ENCODE data around the gene VAMP3. TPM values are rescaled to one million over a fixed set of nuclear protein-coding genes. Genes with fewer than 3 reads are reported as not detected.

VAMP3 gene
- total and polyA plus RNA-seq, 2 experiments from 2014 or later, result 82.5 to 109 TPM

GRCh38 chr1:7751174-7751573, 19.9 kb upstream of the VAMP3 start:
- 90% methylated on average over 11 of the region's 11 CpGs for WGBS (ENCODE audit: low lambda C conversion rate, missing lambda C conversion rate)
- TF ChIP-seq EZH2phosphoT487 (IDR thresholded peaks at IDR 0.05; ENCODE audit: low read depth, severe bottlenecking, unreplicated experiment) (no peak), EZH2 (IDR thresholded peaks at IDR 0.05; ENCODE audit: borderline replicate concordance) (no peak), CTCF (IDR thresholded peaks at IDR 0.05; ENCODE audit: poor library complexity) (no peak)
- H3K27ac ChIP-seq, result no peak overlapping the region
- no peak overlapping the region for H3K4me2 ChIP-seq
- H2AFZ ChIP-seq, result no peak overlapping the region
- H3K36me3 ChIP-seq (replicated peaks; ENCODE audit: insufficient read depth, low read depth), result no peaks in the 10 kb centered on the region
- no peaks in the 10 kb centered on the region for H3K79me2 ChIP-seq
- DNase-seq (ENCODE audit: low spot score), result no peak
- no peaks in the 10 kb centered on the region for H3K9me3 ChIP-seq (ENCODE audit: low read depth)
- no peaks in the 10 kb centered on the region for H3K4me1 ChIP-seq (ENCODE audit: insufficient read depth)
- no peak overlapping the region for H3K4me3 ChIP-seq
- H3K9me2 ChIP-seq (replicated peaks; ENCODE audit: insufficient read depth), result no peaks in the 10 kb centered on the region
- H3K27me3 ChIP-seq, result no peaks in the 10 kb centered on the region
- no peaks in the 10 kb centered on the region for H4K20me1 ChIP-seq (ENCODE audit: insufficient read depth, poor library complexity, severe bottlenecking)

- H4K20me1 ChIP-seq (ENCODE audit: insufficient read depth, poor library complexity, severe bottlenecking), result no peaks in the 10 kb centered on the region
- no peak for TF ChIP-seq EZH2 (IDR thresholded peaks at IDR 0.05; ENCODE audit: borderline replicate concordance)
- TF ChIP-seq CTCF (IDR thresholded peaks at IDR 0.05; ENCODE audit: poor library complexity), result peak; percentile 88
- 17% methylated on average over 18 of the region's 18 CpGs for WGBS (ENCODE audit: low lambda C conversion rate, missing lambda C conversion rate)
- H2AFZ ChIP-seq, result peak overlapping the region; percentile 22
- no peaks in the 10 kb centered on the region for H3K79me2 ChIP-seq
- H3K9me2 ChIP-seq (replicated peaks; ENCODE audit: insufficient read depth), result no peaks in the 10 kb centered on the region
- peak overlapping the region; percentile 73 for H3K4me2 ChIP-seq
- no peaks in the 10 kb centered on the region for H3K9me3 ChIP-seq (ENCODE audit: low read depth)
- DNase-seq (ENCODE audit: low spot score), result peak; percentile 85
- no peak overlapping the region for H3K27ac ChIP-seq
- H3K27me3 ChIP-seq, result no peaks in the 10 kb centered on the region
- H3K4me1 ChIP-seq (ENCODE audit: insufficient read depth), result no peaks in the 10 kb centered on the region
- peak overlapping the region; percentile 2 for H3K4me3 ChIP-seq
- no peaks in the 10 kb centered on the region for H3K36me3 ChIP-seq (replicated peaks; ENCODE audit: insufficient read depth, low read depth)
These were observed 18.3 kb upstream of the VAMP3 start for GRCh38 chr1:7752512-7753417.

GRCh38 chr1:7753641-7754040, 17.5 kb upstream of the VAMP3 start:
- Histone ChIP-seq H3K27ac (no peak overlapping the region), H3K4me2 (no peak overlapping the region), H3K79me2 (no peaks in the 10 kb centered on the region), H3K4me3 (no peak overlapping the region), H4K20me1 (ENCODE audit: insufficient read depth, poor library complexity, severe bottlenecking) (no peaks in the 10 kb centered on the region), H3K9me2 (replicated peaks; ENCODE audit: insufficient read depth) (no peaks in the 10 kb centered on the region), H2AFZ (no peak overlapping the region), H3K36me3 (replicated peaks; ENCODE audit: insufficient read depth, low read depth) (no peaks in the 10 kb centered on the region), H3K27me3 (no peaks in the 10 kb centered on the region), H3K9me3 (ENCODE audit: low read depth) (no peaks in the 10 kb centered on the region), H3K4me1 (ENCODE audit: insufficient read depth) (no peaks in the 10 kb centered on the region)
- 74% methylated on average over 3 of the region's 3 CpGs for WGBS (ENCODE audit: low lambda C conversion rate, missing lambda C conversion rate)
- TF ChIP-seq EZH2 (IDR thresholded peaks at IDR 0.05; ENCODE audit: borderline replicate concordance) (no peak), CTCF (IDR thresholded peaks at IDR 0.05; ENCODE audit: poor library complexity) (no peak), EZH2phosphoT487 (IDR thresholded peaks at IDR 0.05; ENCODE audit: low read depth, severe bottlenecking, unreplicated experiment) (no peak)
- DNase-seq (ENCODE audit: low spot score), result no peak
